ENCODE results near the gene IST1.

DNA sequence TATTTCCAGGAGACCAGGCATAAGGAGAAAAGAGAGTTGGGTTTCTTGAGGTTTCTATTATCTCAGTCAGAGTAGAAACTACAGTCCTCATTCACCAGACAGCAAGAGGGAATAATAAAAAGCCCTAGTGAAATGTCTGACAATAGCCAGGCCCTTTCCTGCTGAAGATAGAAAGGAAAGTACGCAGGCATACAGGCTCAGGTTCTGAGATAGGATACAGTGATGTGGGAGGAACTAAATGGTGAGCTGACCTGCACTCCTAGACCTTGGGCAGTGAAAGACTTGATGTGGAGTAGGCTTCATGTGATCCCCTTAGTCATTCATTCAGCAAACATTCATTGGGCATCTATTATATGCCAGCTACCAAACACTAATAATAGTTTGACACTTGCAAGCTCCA, 26.2 kb upstream of the IST1 start:
- TF ChIP-seq, protein P1, sequence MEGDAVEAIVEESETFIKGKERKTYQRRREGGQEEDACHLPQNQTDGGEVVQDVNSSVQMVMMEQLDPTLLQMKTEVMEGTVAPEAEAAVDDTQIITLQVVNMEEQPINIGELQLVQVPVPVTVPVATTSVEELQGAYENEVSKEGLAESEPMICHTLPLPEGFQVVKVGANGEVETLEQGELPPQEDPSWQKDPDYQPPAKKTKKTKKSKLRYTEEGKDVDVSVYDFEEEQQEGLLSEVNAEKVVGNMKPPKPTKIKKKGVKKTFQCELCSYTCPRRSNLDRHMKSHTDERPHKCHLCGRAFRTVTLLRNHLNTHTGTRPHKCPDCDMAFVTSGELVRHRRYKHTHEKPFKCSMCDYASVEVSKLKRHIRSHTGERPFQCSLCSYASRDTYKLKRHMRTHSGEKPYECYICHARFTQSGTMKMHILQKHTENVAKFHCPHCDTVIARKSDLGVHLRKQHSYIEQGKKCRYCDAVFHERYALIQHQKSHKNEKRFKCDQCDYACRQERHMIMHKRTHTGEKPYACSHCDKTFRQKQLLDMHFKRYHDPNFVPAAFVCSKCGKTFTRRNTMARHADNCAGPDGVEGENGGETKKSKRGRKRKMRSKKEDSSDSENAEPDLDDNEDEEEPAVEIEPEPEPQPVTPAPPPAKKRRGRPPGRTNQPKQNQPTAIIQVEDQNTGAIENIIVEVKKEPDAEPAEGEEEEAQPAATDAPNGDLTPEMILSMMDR (conservative IDR thresholded peaks at IDR 0.05 in 1 of 2, IDR thresholded peaks at IDR 0.05 in 1 of 2; ENCODE audit: low read depth in 1 of 2, low read length in 2 of 2): no peak
- no peak for TF ChIP-seq EZH2 (IDR thresholded peaks at IDR 0.05; ENCODE audit: low read length, missing control alignments)

Data from fibroblast of lung (primary cell).